ENCODE measurements around the gene USP35. TPM values are rescaled to one million over a fixed set of nuclear protein-coding genes. Genes with fewer than 3 reads are reported as not detected.
A peak's percentile ranks its signal among the peaks of the same experiment; 100 is the strongest.
"Not testable (repeated sequence)": the region's sequence is repeated elsewhere in the genome, so short reads cannot be mapped to it uniquely, and the experiment has no call there.

Gene USP35
- total RNA-seq, 1 donor from 2014 or later, result 12.4 TPM

DNA sequence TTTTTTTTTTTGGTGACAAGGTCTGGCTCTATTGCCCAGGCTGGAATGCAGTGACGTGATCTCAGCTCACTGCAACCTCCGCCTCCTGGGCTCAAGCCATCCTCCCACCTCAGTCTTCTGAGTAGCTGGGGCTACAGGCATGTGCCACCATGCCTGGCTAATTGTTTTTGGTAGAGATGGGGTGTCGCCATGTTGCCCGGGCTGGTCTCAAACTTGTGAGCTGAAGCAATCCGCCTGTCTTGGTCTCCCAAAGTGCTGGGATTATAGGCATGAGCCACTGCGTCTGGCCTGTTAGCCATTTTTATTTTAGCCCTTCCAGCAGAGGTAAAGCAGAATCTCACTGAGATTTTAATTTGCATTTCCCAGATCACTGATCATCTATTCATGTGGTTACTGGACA, 44.3 kb downstream of the USP35 start:
- DNase-seq (ENCODE audit: low read depth), result not testable (repeated sequence)

DNA sequence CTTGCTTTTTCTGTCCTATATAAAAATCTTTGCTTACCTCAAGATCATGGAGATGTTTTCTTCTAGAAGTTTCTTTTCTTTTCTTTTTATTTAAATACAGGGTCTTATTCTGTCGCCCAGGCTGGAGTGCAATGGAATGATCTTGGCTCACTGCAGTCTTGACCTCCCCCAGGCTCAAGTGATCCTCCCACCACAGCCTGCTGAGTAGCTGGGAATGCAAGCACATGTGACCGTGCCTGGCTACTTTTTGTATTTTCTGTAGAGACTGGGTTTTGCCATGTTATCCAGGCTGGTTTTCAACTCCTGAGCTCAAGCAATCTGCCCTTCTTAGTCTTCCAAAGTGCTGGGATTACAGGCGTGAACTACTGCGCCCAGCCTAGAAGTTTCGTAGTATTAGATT, 45.3 kb downstream of the USP35 start:
- DNase-seq (ENCODE audit: low read depth), result no peak

DNA sequence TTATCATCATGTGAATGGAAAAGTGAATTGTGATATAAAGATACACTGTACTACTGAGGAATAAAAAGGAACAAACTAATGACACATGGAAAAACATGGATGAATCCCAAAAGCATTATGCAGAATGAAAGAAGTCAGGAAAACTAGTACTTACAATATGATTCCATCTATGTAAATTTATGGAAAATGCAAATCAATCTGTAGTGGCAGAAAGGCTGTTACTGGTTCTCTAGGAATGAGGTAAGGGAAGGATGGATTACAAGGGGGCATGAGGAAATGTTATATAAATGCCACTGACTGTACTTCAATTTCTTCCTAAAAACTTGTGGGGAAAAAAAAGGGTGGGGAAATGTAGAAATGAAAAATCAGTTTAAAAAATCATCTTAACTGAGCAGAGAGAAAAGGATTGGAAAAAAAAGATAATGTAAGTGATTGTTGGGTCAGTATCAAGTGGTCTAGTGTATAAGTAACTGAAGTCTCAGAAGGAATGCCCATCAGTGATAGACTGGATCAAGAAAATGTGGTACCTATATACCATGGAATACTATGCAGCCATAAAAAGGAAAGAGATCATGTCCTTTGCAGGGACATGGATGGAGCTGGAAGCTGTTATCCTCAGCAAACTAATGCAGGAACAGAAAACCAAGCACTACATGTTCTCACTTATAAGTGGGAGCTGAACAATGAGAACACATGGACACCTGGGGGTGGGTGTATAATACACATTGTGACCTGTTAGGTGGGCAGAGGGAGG, 48.8 kb downstream of the USP35 start:
- no peak for DNase-seq (ENCODE audit: low read depth)

DNA sequence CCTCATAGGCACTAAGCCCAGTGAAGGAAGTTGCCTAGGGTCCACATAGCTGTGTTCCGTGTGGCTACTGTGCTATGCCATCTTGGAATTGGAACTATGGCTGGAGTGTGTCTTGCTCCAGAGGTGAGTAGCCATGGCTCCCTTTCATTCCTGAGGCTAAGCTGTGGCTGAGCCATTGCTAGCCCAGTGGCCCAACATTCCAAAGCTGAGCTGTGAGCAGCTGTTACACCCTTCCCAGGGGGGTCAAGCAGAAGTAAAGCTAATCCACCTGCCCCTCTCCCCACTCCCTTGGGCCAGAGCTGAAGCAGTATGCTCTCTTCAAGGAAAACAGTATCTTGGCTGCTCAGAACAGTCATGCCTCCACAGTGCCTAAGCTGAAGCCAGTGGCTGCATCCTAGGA, 51.1 kb downstream of the USP35 start:
- DNase-seq (ENCODE audit: low read depth), result no peak

DNA sequence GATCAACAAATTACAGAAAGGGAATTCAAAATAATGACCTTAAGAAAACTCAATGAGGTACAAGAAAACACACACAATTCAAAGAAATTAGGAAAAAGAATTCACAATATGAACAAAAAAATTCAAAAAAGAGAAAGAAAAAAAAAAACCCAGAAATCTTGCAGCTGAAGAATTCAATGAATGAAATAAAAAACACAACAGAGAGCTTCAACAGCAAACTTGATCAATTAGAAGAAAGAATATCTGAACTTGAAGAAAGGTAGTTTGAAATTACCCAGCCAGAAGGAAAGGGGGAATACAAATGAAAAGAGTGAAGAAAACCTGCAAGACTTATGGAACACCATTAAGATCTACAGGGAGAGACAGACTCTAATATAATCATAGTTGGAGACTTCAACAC, 52.8 kb downstream of the USP35 start:
- no peak for DNase-seq (ENCODE audit: low read depth)

DNA sequence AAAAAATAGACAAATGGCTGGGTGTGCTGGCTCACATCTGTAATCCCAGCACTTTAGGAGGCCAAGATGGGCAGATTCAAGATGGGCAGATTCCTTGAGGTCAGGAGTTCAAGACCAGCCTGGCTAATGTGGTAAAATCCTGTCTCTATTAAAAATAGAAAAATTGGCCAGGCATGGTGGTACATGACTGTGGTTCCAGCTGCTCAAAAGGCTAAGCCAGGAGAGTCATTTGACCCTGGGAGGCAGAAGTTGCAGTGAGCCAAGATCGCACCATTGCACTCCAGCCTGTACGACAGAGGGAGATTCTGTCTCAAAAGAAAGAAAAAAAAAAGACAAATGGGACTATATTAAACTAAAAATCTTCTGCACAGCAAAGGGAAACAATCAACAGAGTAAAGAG, 55.4 kb downstream of the USP35 start:
- no peak for DNase-seq (ENCODE audit: low read depth)

DNA sequence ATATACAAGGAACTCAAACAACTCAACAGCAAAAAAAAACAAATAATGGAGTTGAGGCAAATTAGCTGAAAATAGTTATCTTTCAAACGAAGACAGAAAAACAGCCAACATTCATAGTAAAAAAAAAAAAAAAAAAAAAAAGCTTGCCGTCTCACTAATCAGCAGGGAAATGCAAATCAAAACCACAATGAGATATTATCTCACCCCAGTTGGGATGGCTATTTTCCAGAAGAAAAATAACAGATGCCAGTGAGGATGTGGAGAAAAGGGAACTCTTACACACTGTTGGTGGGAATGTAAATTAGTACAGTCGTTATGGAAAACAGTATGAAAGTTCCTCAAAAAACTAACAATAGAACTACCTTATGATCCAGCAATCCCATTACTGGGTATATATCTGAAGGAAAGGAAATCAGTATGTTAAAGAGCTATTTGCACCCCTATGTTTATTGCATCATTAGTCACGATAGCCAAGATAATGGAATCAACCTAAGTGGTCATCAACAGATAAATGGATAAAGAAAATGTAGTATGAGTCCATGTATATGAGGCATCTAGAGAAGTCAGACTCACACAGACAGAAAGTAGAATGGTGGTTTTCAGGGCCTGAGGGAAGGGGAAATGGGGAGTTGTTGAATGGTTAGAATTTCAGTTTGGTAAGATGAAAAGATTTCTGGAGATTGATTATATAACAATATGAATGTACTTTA, 56.0 kb downstream of the USP35 start:
- no peak for DNase-seq (ENCODE audit: low read depth)

DNA sequence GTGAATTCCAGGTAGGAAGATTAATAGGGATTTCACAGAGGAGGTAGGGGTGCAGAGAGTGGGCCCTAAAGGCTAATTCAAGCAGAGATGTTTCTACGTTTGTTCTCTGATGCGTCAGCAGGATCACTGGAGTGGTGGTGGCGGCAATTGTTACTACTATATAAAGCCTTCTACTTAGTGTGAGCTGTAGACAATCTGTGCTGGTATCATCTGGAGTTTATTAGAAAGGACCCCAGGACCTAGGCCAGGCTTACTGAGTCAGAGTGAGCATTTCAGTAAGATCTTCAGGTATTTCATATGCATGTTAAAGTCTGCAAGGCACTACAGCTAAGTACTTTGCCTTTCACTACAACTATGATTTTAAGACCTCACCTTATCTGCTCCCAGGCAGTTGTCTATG, 59.5 kb downstream of the USP35 start:
- no peak for DNase-seq (ENCODE audit: low read depth)

DNA sequence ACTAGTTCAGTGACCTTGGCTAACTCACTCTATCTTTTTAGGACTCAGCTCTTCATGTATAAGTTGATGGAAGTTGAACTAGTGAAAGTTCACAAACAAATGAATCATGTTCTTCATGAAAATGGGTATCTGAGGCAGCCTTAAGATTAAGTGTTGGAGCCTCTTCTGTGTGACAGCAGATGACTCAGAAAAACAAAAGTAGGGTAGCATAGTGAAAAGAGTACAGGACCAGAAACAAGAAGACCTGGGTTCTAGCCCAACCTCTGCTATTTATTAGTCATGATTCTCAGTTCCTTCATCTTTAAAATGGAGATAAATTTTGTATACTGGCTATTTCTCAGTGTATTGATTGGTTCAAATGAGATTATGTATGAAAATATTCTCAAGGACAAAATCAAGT, 60.2 kb downstream of the USP35 start:
- no peak for DNase-seq (ENCODE audit: low read depth)

DNA sequence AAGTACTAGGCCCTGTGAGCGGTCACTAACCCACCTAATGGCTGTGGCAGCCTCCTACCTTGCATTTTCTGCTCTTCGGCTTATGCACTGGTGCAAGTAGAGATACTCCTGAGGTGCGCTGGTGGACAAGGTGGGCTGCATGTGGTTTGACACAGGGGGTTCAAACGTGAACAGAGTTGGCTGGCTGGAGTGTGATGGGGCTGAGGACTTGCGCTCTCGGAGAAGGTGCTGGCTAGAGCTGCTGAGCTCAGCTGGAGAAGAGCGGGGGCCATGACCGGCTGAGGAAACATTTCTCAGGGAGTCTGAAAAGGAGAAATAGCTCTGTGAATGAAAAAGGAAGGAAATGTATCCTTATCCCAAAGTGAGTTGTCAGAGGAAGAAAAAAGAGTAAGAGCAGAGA, 61.4 kb downstream of the USP35 start:
- DNase-seq (ENCODE audit: low read depth), result no peak

DNA sequence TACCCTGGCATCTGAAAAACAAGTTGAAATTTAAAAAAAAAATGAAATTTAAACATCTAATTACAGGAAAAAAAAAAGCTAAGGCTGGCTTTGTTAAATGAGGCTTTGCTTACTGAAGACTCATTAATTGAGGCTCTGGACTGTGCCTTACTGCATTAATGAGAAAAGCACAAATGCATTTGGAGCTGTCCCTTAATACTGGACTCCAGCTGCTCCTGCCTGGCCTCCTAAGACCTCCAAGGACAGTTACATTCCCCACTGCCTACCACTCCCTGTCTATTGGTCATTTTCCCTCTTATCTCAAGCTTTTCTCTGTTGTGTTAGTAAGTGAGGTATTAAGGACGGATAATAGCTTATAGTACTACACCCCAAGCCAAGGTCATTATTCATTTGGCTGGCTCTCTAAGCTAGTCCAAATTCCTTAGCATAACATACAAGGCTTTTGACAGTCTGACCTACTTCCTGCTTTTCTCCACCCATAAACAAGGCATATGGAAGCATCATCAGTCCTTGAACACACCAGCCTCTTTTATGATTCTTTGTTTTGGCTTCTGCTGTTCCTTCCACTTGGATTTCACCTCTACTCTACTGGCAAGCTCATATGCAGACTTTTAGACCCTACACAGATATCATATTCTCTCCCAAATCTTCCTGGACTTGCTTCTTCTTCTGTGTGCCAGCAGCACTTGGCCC, 62.5 kb downstream of the USP35 start:
- peak; percentile 12 for DNase-seq (ENCODE audit: low read depth)

DNA sequence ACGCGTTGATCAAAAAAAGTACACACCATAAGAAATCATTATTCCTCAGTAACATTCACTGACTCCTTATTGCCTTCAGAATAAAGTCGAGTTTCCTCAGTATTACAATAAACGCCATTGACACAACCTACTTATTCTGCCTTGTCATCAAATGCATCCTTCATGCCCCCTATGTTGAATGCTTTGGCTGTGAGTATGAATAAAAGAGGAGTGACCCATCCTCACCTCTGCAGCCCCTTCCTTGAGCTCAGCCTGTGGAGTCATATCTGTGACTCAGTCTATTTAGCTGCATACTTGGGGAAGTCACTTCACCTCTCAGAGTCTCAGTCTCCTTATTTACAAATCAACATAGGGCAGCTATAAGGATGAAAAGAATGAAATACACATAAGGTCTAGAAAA, 65.1 kb downstream of the USP35 start:
- peak; percentile 34 for DNase-seq (ENCODE audit: low read depth)

DNA sequence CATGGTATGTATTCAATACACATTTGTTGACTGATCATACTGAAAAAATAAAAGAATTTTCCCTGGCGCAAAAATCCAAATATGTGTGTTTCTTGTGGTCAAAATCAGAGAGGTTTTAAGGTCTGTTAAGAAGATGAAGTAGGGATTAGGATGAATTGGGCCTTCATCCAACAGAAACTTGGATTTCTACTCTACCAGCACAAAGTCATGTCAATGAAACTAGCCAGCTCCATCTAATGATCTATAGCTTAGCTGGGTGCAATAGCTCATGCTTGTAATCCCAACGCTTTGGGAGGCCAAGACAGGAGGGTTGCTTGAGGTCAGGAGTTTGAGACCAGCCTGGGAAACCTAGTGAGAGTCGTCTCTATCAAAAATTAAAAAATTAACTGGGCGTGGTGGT, 65.5 kb downstream of the USP35 start:
- DNase-seq (ENCODE audit: low read depth), result no peak

DNA sequence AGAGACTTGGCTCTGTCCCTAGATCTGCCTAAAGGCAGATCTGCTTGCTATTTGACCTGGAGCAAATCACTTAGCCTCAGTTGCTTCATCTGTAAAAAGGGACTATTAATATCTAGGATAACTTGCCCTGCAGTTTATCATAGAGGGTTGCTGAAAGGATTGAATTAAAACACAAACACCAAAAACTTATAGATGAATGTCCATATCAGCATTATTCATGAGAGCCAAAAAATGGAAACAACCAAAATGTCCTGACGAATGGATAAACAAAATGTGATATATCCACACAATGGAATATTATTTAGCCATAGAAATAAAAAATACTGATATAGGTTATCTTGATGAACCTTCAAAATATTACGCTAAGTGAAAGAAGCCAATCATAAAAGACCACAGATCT, 67.2 kb downstream of the USP35 start:
- no peak for DNase-seq (ENCODE audit: low read depth)

DNA sequence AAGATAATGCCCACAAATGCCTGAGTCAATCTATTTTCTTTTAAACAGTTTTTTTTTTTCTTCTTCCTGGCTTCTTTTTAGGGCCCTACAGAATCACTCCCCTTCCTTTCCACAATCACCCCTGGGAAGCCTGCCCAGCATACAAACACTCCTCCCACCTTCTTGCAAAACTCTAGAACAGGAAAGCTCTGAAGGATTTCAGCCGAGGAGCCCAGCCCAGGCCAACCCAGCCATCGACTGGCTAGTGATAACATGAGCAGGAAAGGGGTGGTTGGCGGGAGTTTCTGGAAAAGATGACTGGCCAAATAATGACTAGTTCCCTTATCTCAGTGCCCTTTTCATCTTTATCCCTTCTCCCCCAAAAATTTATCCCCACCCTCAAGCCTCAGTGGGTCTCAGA, 68.2 kb downstream of the USP35 start:
- DNase-seq (ENCODE audit: low read depth), result peak; percentile 29

DNA sequence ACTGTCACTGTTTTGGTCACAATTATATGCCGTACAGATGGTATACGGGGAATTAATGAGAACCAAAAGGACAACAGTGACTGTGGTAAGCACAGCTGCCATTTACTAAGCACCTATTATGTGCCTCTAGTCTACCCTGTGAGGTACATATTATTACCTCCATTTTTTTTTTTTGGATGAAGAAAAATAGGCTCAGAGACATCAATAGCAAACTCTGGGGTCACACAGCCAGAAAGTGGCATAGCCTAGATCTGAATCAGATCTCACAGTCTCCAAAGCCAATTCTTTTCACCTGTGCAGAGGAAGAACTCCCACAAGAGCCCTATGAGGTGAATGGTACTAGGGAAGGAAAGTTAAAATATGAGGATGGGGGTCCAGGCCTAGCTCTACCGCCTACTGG, 68.9 kb downstream of the USP35 start:
- DNase-seq (ENCODE audit: low read depth), result no peak

DNA sequence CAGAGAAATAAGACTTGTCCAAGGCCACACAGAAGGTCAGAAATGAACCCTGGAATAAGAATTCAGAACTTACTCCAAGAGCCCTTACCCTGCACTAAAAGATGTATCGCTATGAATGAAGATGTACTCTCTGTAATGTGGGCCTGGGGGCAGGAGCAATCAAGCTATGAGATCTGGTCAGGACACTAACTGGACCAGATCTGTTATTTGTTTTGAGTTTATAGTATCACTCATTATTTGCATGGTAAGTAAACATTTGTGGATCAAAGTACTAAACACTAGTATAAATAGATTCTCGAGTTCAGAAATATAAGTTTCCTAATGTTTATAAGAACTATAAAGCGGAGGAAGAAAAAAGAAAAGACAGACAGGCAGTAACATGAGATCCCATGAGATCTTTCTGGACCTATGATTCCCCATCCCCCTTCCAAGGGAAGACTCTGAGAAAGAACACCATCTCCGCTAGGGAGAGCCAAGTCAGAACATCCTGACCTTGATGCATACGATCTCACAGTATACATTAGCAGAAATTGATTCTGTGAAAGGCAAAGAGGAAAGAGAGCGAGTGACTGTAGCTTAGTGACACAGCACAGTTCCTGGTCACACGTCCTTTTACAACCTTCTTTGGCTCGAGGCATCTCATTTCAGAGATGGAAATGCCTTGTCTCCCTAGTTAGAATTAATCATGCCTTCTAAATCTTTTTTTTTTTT, 71.2 kb downstream of the USP35 start:
- DNase-seq (ENCODE audit: low read depth), result no peak

DNA sequence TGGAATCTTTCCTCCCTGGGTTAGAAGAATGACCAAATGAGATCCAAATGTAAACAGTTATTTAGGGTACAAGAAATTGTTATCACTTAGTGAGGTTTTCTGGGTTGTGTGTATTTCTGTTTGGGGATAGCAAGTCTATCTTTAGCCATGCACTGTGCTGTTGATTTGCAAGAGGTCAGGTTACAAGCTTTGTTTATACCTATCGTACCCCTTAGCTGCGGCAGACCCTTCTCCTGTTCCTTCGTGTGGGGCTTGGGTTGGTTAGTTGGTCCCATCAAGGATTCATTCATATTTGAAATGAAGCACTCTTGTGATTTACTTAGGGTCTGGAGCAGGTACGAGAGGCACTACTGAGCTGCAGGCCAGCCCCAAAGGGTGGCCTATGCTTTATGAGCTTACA, 72.6 kb downstream of the USP35 start:
- no peak for DNase-seq (ENCODE audit: low read depth)

DNA sequence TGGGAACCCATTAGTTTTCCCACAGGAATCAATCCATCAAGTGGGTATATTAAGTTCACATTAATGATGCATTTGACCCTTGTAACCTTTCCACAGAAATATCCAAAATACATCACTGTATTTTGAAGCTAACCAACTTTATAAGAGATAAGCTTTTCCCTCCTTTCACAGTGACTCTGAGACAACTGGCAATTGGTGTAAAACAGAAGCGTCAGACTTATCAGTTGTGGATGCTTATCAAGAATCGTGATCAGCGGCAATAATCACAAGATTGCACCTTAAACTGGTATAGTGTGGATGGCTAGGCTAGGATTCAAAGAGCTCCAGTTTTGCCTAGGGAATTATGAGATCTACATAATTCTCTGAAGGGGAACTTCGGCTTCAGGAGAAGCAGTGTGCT, 73.1 kb downstream of the USP35 start:
- DNase-seq (ENCODE audit: low read depth), result no peak

DNA sequence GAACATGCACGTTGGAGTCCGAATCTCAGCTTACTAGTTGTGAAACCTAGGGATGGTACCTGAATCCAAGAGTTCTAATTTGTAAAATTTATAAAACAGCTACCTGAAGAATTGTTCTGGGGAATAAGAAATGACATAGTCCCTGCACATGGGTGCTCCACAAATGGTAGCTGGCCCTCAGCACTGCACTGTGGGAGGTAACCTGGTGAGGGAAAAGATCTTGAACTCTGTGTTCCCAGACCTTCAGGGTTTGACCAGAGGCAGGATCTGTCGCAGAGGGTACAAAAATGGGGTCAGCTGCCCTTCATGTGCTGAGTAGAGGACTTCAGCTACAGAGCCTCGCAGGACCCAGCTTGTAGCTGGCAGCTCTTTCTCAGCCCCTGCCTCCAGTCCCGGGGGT, 73.5 kb downstream of the USP35 start:
- no peak for DNase-seq (ENCODE audit: low read depth)

DNA sequence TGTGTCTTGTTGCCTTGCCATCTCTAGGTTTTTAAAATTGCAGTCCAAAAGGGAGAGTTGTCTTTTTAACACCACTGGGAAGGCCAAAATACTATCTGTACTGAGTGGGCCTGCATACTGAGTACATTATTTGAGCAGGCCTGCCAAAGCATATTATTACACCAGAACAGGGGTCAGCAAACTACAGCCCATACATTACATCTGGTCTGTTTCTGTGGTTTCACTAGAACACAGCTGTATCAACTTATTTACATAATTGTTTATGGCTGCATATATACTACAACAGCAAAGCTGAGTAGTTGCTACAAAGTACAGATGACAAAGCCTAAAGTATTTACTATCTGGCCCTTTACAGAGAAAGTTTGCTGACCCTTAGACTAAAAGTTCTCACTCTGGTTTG, 74.0 kb downstream of the USP35 start:
- no peak for DNase-seq (ENCODE audit: low read depth)

Measured in renal cortical epithelial cell (primary cell).